Measurements from ENCODE around the gene GDNF. TPM values are rescaled to one million over a fixed set of nuclear protein-coding genes. Genes with fewer than 3 reads are reported as not detected.

Gene GDNF
- total RNA-seq, 4 donors from 2014 or later = 0.10 to 0.80 (median 0.39) TPM

DNA sequence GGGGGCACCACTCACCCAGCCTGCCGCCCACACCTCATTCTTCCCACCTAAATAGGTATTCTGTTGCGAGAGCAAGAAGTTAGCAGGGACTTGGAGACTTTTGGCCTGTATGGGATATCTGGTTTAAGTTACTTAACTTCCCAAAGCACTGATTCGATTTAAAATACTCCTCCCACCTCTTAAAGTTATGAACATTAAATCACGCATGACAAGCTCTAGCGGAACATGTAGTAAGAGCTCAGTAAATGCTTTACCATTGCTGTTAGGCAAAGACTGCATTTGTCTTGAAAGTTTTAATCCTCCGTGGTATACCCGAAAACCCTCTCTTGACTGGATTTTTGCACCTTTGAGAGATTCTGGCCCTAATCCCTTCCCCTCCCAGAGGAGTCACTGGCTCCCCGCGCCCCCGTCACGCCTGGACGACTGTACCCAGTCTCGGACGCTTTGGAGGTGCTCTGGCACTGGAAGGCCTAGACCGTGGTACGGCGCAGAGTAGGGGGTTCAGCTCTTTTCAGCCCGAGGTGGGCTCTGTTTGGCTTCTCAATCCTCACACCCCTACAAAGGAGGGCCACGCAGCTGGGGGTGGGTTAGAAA is 4.4 kb downstream of the GDNF start:
- 79 to 85% methylated on average over 19 of the region's 19 CpGs for WGBS, 2 donors
- DNase-seq (ENCODE audit: low spot score in 2 of 2) = no peak
- intact Hi-C loops (cut with DNase I; ENCODE audit: low total_unique reads) = loop anchor here (5.0 kb wide), 1 partner anchor 362 kb away; no protein-coding TSS in a partner anchor
- TF ChIP-seq POLR2A (IDR thresholded peaks at IDR 0.05) = no peak
- TF ChIP-seq, protein P1, sequence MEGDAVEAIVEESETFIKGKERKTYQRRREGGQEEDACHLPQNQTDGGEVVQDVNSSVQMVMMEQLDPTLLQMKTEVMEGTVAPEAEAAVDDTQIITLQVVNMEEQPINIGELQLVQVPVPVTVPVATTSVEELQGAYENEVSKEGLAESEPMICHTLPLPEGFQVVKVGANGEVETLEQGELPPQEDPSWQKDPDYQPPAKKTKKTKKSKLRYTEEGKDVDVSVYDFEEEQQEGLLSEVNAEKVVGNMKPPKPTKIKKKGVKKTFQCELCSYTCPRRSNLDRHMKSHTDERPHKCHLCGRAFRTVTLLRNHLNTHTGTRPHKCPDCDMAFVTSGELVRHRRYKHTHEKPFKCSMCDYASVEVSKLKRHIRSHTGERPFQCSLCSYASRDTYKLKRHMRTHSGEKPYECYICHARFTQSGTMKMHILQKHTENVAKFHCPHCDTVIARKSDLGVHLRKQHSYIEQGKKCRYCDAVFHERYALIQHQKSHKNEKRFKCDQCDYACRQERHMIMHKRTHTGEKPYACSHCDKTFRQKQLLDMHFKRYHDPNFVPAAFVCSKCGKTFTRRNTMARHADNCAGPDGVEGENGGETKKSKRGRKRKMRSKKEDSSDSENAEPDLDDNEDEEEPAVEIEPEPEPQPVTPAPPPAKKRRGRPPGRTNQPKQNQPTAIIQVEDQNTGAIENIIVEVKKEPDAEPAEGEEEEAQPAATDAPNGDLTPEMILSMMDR (IDR thresholded peaks at IDR 0.05) = no peak
- H3K4me3 ChIP-seq (ENCODE audit: low read depth, poor library complexity, severe bottlenecking) = no peak overlapping the region

DNA sequence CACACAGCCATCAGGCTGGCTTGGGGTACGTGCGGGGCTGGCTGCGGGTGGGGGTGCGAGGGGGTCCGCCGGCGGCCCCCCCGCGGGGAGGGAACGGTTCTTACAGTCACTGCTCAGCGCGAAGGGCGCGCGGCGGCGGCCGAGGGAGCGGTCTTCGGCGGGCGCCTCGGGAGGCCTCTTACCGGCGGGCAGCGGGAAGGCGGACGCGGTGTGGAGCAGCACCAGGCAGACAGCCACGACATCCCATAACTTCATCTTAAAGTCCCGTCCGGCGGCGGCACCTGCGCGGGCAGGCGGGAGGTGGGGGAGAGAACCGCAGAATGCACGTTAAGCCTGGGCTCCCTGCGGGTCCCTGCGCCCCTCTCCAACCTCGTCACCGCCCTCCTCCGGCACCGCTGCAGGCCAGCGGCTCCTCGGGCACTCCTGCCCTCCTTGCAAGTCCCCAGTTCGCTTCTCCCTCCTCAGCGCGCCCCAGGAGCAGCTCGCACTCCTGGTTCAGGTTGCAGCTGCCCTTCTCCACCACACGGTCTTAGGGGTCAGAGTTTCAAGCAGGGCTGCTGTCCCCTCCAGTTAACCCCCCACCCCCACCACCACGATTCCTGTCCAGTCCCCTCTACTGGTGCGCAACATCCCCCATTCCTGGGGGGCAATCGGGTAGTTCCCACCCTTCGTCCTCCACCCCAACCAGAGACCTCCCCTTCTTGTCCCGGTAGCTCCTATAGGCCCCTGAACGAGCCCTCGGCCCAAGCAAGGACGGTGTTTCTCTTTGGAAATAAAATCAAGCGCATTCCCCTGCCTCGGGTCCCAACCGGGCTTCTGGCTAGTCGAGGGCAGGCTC is 5.1 kb downstream of the GDNF start:
- DNase-seq (ENCODE audit: low spot score in 2 of 2) = no peak
- TF ChIP-seq, protein P1 (IDR thresholded peaks at IDR 0.05) = no peak
- TF ChIP-seq POLR2A (IDR thresholded peaks at IDR 0.05) = no peak
- WGBS, 2 donors = 67 to 70% methylated on average over 35 of the region's 64 CpGs
- intact Hi-C loops (cut with DNase I; ENCODE audit: low total_unique reads) = loop anchor here (5.0 kb wide), 1 partner anchor 363 kb away; no protein-coding TSS in a partner anchor
- H3K4me3 ChIP-seq (ENCODE audit: low read depth, poor library complexity, severe bottlenecking) = no peak overlapping the region

DNA sequence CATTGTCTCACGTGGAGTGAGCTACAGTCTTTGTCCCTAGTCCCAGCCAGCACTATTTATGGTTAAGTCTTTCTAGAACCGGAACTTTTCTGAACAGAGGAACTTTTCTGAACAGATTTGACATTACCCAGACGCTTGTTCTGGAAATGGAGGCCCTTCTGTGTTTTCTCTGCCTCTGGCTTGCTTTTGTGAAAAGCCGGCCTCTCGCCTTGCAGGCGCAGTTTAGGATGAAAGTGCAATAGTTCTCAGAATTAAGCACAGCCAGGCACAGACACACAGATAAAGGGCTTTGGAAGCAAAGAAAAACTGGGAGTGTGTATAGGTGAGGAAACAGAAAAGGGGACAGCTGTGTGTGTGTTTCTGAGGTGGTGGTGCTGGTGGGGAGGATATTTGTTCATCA is 5.9 kb downstream of the GDNF start:
- intact Hi-C loops (cut with DNase I; ENCODE audit: low total_unique reads) = no loop called here
- 78 to 80% methylated on average over 6 of the region's 6 CpGs for WGBS, 2 donors
- no peak overlapping the region for H3K4me3 ChIP-seq (ENCODE audit: low read depth, poor library complexity, severe bottlenecking)
- no peak for TF ChIP-seq POLR2A (IDR thresholded peaks at IDR 0.05)
- TF ChIP-seq, protein P1 (IDR thresholded peaks at IDR 0.05) = no peak
- DNase-seq (ENCODE audit: low spot score in 2 of 2) = no peak

DNA sequence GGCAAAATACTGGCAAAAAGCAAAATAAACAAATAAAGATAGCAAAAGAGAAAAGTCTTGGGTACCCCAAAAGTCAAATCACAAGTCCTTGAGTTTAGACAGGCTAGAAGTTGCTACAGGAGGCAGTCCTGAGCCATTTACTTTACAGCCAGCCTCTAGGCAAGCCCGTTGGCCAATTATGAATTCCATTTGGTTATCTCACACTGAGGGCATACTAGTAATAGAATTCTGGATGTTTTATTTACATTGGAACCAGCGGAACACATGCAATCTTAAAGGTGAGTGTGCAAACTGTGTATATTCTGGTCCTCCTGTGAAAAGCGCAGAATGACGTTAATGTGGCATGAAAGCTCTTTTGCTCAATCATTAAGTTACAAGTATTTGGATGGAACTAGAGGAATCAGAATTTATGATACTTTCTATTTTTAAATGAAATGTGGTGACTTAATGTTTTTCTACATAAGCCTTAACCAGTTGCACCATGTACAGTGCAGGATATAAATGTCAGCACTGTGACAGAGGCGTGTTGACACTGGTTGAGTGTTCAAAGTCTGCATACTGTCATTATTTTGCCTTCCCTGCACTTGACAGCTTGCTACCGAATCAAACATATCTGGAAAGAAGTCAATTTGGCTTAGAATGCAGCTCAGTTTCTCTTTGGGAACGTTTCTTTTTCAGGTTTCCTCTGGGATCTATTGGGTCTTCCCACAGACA is 7.9 kb downstream of the GDNF start:
- intact Hi-C loops (cut with DNase I; ENCODE audit: low total_unique reads) = no loop called here
- 51 to 56% methylated on average over 7 of the region's 7 CpGs for WGBS, 2 donors
- H3K4me3 ChIP-seq (ENCODE audit: low read depth, poor library complexity, severe bottlenecking) = no peak overlapping the region
- TF ChIP-seq POLR2A (IDR thresholded peaks at IDR 0.05) = no peak
- TF ChIP-seq, protein P1 (IDR thresholded peaks at IDR 0.05) = no peak
- no peak for DNase-seq (ENCODE audit: low spot score in 2 of 2)

DNA sequence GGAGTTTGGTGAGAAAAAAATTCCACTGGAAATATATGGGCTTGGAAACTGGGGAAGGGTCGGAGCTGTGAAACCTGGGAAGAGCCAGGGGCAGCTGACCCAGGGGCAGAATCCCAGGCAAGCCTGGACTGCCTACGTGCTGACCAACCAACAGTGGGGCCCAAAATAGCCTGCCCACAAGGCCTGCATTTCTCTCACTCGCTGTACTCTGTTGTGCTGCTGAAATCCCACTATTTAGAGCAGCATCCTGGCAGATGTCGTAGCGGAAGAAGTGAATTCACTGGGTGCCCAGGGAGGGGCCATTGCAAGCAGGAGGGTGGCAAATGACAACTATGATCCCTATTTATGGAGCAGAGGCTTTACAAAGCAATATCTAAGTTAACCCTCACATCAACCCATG is 9.5 kb downstream of the GDNF start:
- WGBS, 2 donors = 89% methylated on average over 5 of the region's 5 CpGs
- H3K4me3 ChIP-seq (ENCODE audit: low read depth, poor library complexity, severe bottlenecking) = no peak overlapping the region
- intact Hi-C loops (cut with DNase I; ENCODE audit: low total_unique reads) = no loop called here
- DNase-seq (ENCODE audit: low spot score in 2 of 2) = no peak
- no peak for TF ChIP-seq POLR2A (IDR thresholded peaks at IDR 0.05)
- TF ChIP-seq, protein P1 (IDR thresholded peaks at IDR 0.05) = no peak

Data from lower leg skin (tissue), 4 donors.